A549 (cell line): Measurements from ENCODE around the gene SORCS3. TPM values are rescaled to one million over a fixed set of nuclear protein-coding genes. Genes with fewer than 3 reads are reported as not detected.

Source experiments
- ATAC-seq, 2 experiments: fragments of 200-7000 bp in 1 of 2; fragments of >200 bp in 1 of 2; cut with Nextera tagmentation in 1 of 2; cut with Tn5 transposase in 1 of 2; 3 replicates each; pipeline versions ENCODE4 v1.8.0 to v1.9.1; 2018 to 2020; ENCODE audit warnings: mild to moderate bottlenecking in 1 of 2, moderate library complexity in 1 of 2
- CTCF ChIA-PET: fragments of 300-600 bp; sonication (Branson Sonifier 250); formaldehyde crosslinking; extraction: SDS; loops from one replicate; lab custom pipeline; 2021; ENCODE audit warnings: antibody characterized with exemption, inconsistent platforms; lab: Yijun Ruan, JAX
- POLR2A ChIA-PET: fragments of 350-600 bp; formaldehyde crosslinking; extraction: SDS; loops from one replicate; lab custom pipeline; 2021; ENCODE audit warnings: antibody characterized with exemption, inconsistent platforms; lab: Yijun Ruan, JAX
- DNase-seq, 2 experiments: peaks; one replicate each; pipeline versions ENCODE4 v3.0.0 to v3.0.0-alpha.2; 2011 to 2016; ENCODE audit warnings: low read depth in 1 of 2, low spot score in 1 of 2
- FAIRE-seq: peaks from 2 replicates; lab custom pipeline; 2011; peaks lifted over from hg19 to GRCh38; lab: Jason Lieb, UNC
- H3K27ac ChIP-seq, 2 experiments: fragments of >200 bp; sonication (Bioruptor Twin); formaldehyde crosslinking; 3 replicates each; pipeline ENCODE4 v1.5.1; 2016 to 2017
- H3K4me1 ChIP-seq: fragments of >200 bp; sonication (Bioruptor Twin); formaldehyde crosslinking; 3 replicates; pipeline ENCODE4 v1.6.1; 2016
- H3K4me2 ChIP-seq: fragments of >200 bp; sonication (Bioruptor Twin); formaldehyde crosslinking; 3 replicates; pipeline ENCODE4 v1.6.1; 2016
- H3K4me3 ChIP-seq: fragments of >200 bp; sonication (Bioruptor Twin); formaldehyde crosslinking; 3 replicates; pipeline ENCODE4 v1.5.1; 2016
- H3K9me3 ChIP-seq: fragments of >200 bp; sonication (Bioruptor Twin); formaldehyde crosslinking; 3 replicates; pipeline ENCODE4 v1.6.1; 2016
- BHLHE40 ChIP-seq: IDR thresholded peaks from 2 replicates; pipeline ENCODE4 v1.6.1; 2012; ENCODE audit warnings: low read depth, low read length, inconsistent platforms
- CEBPB ChIP-seq, 2 experiments: fragments of >200 bp in 1 of 2; sonication (Bioruptor Twin) in 1 of 2; formaldehyde crosslinking in 1 of 2; IDR thresholded peaks; 2 replicates each; pipeline ENCODE4 v1.6.1; 2012 to 2016
- CTCF ChIP-seq: fragments of >200 bp; sonication (Bioruptor Twin); formaldehyde crosslinking; IDR thresholded peaks from 3 replicates; pipeline ENCODE4 v1.5.1; 2016
- EHF ChIP-seq: fragments of 250-450 bp; sonication (Bioruptor Pico); IDR thresholded peaks from 2 replicates; pipeline ENCODE4 v1.5.0; 2020; ENCODE audit warnings: mild to moderate bottlenecking
- ELK1 ChIP-seq: fragments of 150-350 bp; IDR thresholded peaks from 2 replicates; pipeline ENCODE4 v1.6.1; 2014; ENCODE audit warnings: low read depth, mild to moderate bottlenecking, low read length
- FOXS1 ChIP-seq: fragments of 250-450 bp; sonication (Bioruptor Pico); IDR thresholded peaks from 2 replicates; pipeline ENCODE4 v1.5.0; 2020; ENCODE audit warnings: mild to moderate bottlenecking, moderate library complexity
- GATA3 ChIP-seq: IDR thresholded peaks from 2 replicates; pipeline ENCODE4 v1.6.1; 2012; ENCODE audit warnings: borderline replicate concordance
- HEYL ChIP-seq: fragments of 250-450 bp; sonication (Bioruptor Pico); IDR thresholded peaks from 2 replicates; pipeline ENCODE4 v1.8.0; 2021; ENCODE audit warnings: mild to moderate bottlenecking, moderate library complexity
- HMGXB4 ChIP-seq: fragments of 250-450 bp; sonication (Bioruptor Pico); IDR thresholded peaks from 2 replicates; pipeline ENCODE4 v1.5.0; 2021; ENCODE audit warnings: mild to moderate bottlenecking, moderate library complexity, borderline replicate concordance
- JUNB ChIP-seq: fragments of >200 bp; sonication (Bioruptor Twin); formaldehyde crosslinking; IDR thresholded peaks from 2 replicates; pipeline ENCODE4 v1.6.1; 2016
- MAZ ChIP-seq: fragments of 150-350 bp; IDR thresholded peaks from 2 replicates; pipeline ENCODE4 v1.6.1; 2014; ENCODE audit warnings: antibody characterized with exemption, low read depth, low read length, borderline replicate concordance
- MYC ChIP-seq: IDR thresholded peaks from 2 replicates; pipeline ENCODE4 v1.6.1; 2012; ENCODE audit warnings: mild to moderate bottlenecking, inconsistent platforms, low read length, improper control_type of control experiment, borderline replicate concordance
- NFE2L2 ChIP-seq: fragments of 150-350 bp; conservative IDR thresholded peaks from 2 replicates; pipeline ENCODE4 v1.6.1; 2014; ENCODE audit warnings: low read length
- RAD21 ChIP-seq, 2 experiments: fragments of >200 bp in 1 of 2; sonication (Bioruptor Twin) in 1 of 2; formaldehyde crosslinking in 1 of 2; IDR thresholded peaks in 1 of 2; conservative IDR thresholded peaks in 1 of 2; 2 replicates in 1 of 2; 3 replicates in 1 of 2; pipeline ENCODE4 v1.6.1; 2012 to 2018; ENCODE audit warnings: inconsistent platforms in 1 of 2
- RARB ChIP-seq: fragments of 250-450 bp; sonication (Bioruptor Pico); IDR thresholded peaks from 2 replicates; pipeline ENCODE4 v1.8.0; 2021; ENCODE audit warnings: mild to moderate bottlenecking, moderate library complexity
- REST ChIP-seq: fragments of 200-600 bp; sonication (generic); IDR thresholded peaks from 2 replicates; pipeline ENCODE4 v1.6.1; 2016; ENCODE audit warnings: antibody characterized with exemption, mild to moderate bottlenecking, moderate library complexity
- RFX5 ChIP-seq: fragments of 450-650 bp; IDR thresholded peaks from 2 replicates; pipeline ENCODE4 v1.7.1; 2014; ENCODE audit warnings: antibody characterized with exemption, mild to moderate bottlenecking, moderate library complexity
- RNF2 ChIP-seq: fragments of 200-600 bp; sonication (generic); IDR thresholded peaks from 2 replicates; pipeline ENCODE4 v1.6.1; 2016; ENCODE audit warnings: low read depth, mild to moderate bottlenecking, antibody characterized with exemption, moderate library complexity, borderline replicate concordance
- TFCP2L1 ChIP-seq: fragments of 250-450 bp; sonication (Bioruptor Pico); IDR thresholded peaks from 2 replicates; pipeline ENCODE4 v1.5.0; 2021; ENCODE audit warnings: mild to moderate bottlenecking
- TP53 ChIP-seq: fragments of 250-450 bp; sonication (Bioruptor Pico); IDR thresholded peaks from 2 replicates; pipeline ENCODE4 v1.5.0; 2021; ENCODE audit warnings: mild to moderate bottlenecking, moderate library complexity
- ZNF302 ChIP-seq: fragments of 250-450 bp; sonication (Bioruptor Pico); IDR thresholded peaks from 2 replicates; pipeline ENCODE4 v1.9.0; 2021; ENCODE audit warnings: inconsistent platforms, mild to moderate bottlenecking, moderate library complexity
- ZSCAN20 ChIP-seq: fragments of 250-450 bp; sonication (Bioruptor Pico); IDR thresholded peaks from 2 replicates; pipeline ENCODE4 v1.8.0; 2022; ENCODE audit warnings: mild to moderate bottlenecking, moderate library complexity
- WGBS: methylation state at CpG from one replicate; pipeline ENCODE4 v1.1.6; 2017; ENCODE audit errors: missing lambda C conversion rate; 5-methylcytosine and 5-hydroxymethylcytosine counted together
- polyA plus RNA-seq, 4 experiments: library from polyadenylated mRNA; depleted of rRNA in 3 of 4; stranded (reverse); fragments of >200 nt; fragmentation: RNase III in 1 of 4; extraction: RNeasy Plus Mini Kit Qiagen cat#74134 plus additional on column Dnase treatment in 1 of 4; gene quantifications; 2 replicates in 3 of 4; 3 replicates in 1 of 4; pipeline ENCODE4 v1.2.3, GENCODE V29; 2011 to 2017

The SORCS3 gene
- polyA plus RNA-seq, 2 of the 4 experiments (the other 2 are of a cell fraction) = not detected

GRCh38 chr10:105023211-105024111, 382.4 kb downstream of the SORCS3 start:
- CTCF ChIA-PET = interaction anchor here (0.5 kb wide), 1 partner anchor 954 kb away, joined by 3 read pairs; no protein-coding TSS in a partner anchor
- FAIRE-seq = no peak
- TF ChIP-seq ELK1 (no peak), HMGXB4 (CRISPR knock-in tag) (no peak), CEBPB (IDR thresholded peaks at IDR 0.05) (no peak), RAD21 (conservative IDR thresholded peaks at IDR 0.05 in 1 of 2, IDR thresholded peaks at IDR 0.05 in 1 of 2) (no peak), JUNB (no peak), TFCP2L1 (CRISPR knock-in tag) (no peak)
- TF ChIP-seq, all 56 proteins: peak for 0
- no peak for DNase-seq
- WGBS = 3% methylated on average over 6 of the region's 6 CpGs
- Histone ChIP-seq H3K27ac (no peak overlapping the region), H3K4me3 (no peak overlapping the region), H3K4me1 (no peaks in the 10 kb centered on the region), H3K9me3 (no peaks in the 10 kb centered on the region), H3K4me2 (no peak overlapping the region)
- POLR2A ChIA-PET = no interaction called here
- ATAC-seq = no peak

- H3K4me1 ChIP-seq = no peaks in the 10 kb centered on the region
- no peak overlapping the region for H3K4me3 ChIP-seq
- no peak for DNase-seq
- CTCF ChIA-PET = interaction anchor here (0.5 kb wide), 1 partner anchor 954 kb away, joined by 3 read pairs; no protein-coding TSS in a partner anchor
- no peak for ATAC-seq
- TF ChIP-seq RARB (CRISPR knock-in tag) (no peak), TFCP2L1 (CRISPR knock-in tag) (no peak), EHF (CRISPR knock-in tag) (no peak), ZNF302 (CRISPR knock-in tag) (no peak), REST (no peak), MYC (no peak), RNF2 (no peak), GATA3 (no peak), RFX5 (no peak), NFE2L2 (no peak), MAZ (no peak), TP53 (CRISPR knock-in tag) (no peak), CEBPB (IDR thresholded peaks at IDR 0.05) (no peak), HEYL (CRISPR knock-in tag) (no peak), BHLHE40 (no peak), ZSCAN20 (no peak), CTCF (no peak), FOXS1 (CRISPR knock-in tag) (no peak)
- FAIRE-seq = no peak
- no peak overlapping the region for H3K27ac ChIP-seq
- H3K9me3 ChIP-seq = no peaks in the 10 kb centered on the region
- POLR2A ChIA-PET = no interaction called here
- H3K4me2 ChIP-seq = no peak overlapping the region
These were observed 383.1 kb downstream of the SORCS3 start for GRCh38 chr10:105024184-105024583.
